IMR-90 (cell line): Measurements from ENCODE around the gene DAAM1. TPM values are rescaled to one million over a fixed set of nuclear protein-coding genes. Genes with fewer than 3 reads are reported as not detected.

ENCODE experiments used
- ATAC-seq: fragments of 200-7000 bp; cut with Tn5 transposase; 2 replicates; pipeline ENCODE4 v1.9.1; 2020; ENCODE audit warnings: low read depth, mild to moderate bottlenecking, moderate library complexity
- BruUV-seq: library from RNA; stranded (reverse); fragments of 400-500 nt; replicated peaks from 2 replicates; lab custom pipeline; 2021; lab: Mats Ljungman, UMichigan
- CTCF ChIA-PET: fragments of 300-600 bp; formaldehyde crosslinking; extraction: SDS; loops from one replicate; lab custom pipeline; 2021; ENCODE audit warnings: antibody characterized with exemption; lab: Yijun Ruan, JAX
- POLR2A ChIA-PET: fragments of 300-600 bp; sonication (Branson Sonifier 250); formaldehyde crosslinking; loops from one replicate; lab custom pipeline; 2022; ENCODE audit warnings: antibody characterized with exemption; ENCODE audit not compliant: unreplicated experiment; lab: Charles Lee
- DNase-seq: peaks from one replicate; pipeline ENCODE4 v3.0.0; 2013
- H2AFZ ChIP-seq: replicated peaks from 2 replicates; pipeline ENCODE3; 2013; ENCODE audit warnings: low read length, mild to moderate bottlenecking; ENCODE audit not compliant: poor library complexity
- H2AK5ac ChIP-seq: 2 replicates; pipeline ENCODE4 v1.6.1; 2013; ENCODE audit warnings: low read depth, low read length, inconsistent platforms
- H2AK9ac ChIP-seq: replicated peaks from 2 replicates; pipeline ENCODE3; 2013; ENCODE audit warnings: mild to moderate bottlenecking, low read depth, low read length, moderate library complexity; ENCODE audit not compliant: poor library complexity
- H2BK120ac ChIP-seq: 2 replicates; pipeline ENCODE4 v1.6.1; 2013; ENCODE audit warnings: low read depth, low read length, inconsistent platforms
- H2BK15ac ChIP-seq: 3 replicates; pipeline ENCODE4 v1.6.1; 2013; ENCODE audit warnings: low read depth, low read length, inconsistent platforms
- H2BK20ac ChIP-seq: 2 replicates; pipeline ENCODE4 v1.6.1; 2013; ENCODE audit warnings: low read depth, mild to moderate bottlenecking, inconsistent platforms, low read length, moderate library complexity
- H2BK5ac ChIP-seq: 2 replicates; pipeline ENCODE4 v1.6.1; 2013; ENCODE audit warnings: mild to moderate bottlenecking, low read depth, low read length, inconsistent platforms; ENCODE audit not compliant: poor library complexity, severe bottlenecking
- H3K14ac ChIP-seq: replicated peaks from 2 replicates; pipeline ENCODE4 v1.6.1; 2013; ENCODE audit warnings: low read depth, low read length, inconsistent platforms
- H3K18ac ChIP-seq: 2 replicates; pipeline ENCODE4 v1.6.1; 2013; ENCODE audit warnings: low read depth, low read length, control low read depth
- H3K23ac ChIP-seq: 2 replicates; pipeline ENCODE4 v1.6.1; 2013; ENCODE audit warnings: low read depth, low read length, inconsistent platforms
- H3K27ac ChIP-seq: 2 replicates; pipeline ENCODE4 v1.5.1; 2013; ENCODE audit warnings: mild to moderate bottlenecking, control low read depth, low read length; ENCODE audit not compliant: insufficient read depth
- H3K27me3 ChIP-seq: 2 replicates; pipeline ENCODE4 v1.6.1; 2013; ENCODE audit warnings: low read length; ENCODE audit not compliant: control insufficient read depth, insufficient read depth
- H3K36me3 ChIP-seq: 2 replicates; pipeline ENCODE4 v1.6.1; 2013; ENCODE audit warnings: low read length, mixed read lengths; ENCODE audit not compliant: control insufficient read depth, insufficient read depth
- H3K4ac ChIP-seq: 2 replicates; pipeline ENCODE4 v1.6.1; 2013; ENCODE audit warnings: low read depth, low read length, inconsistent platforms
- H3K4me1 ChIP-seq: 2 replicates; pipeline ENCODE4 v1.6.1; 2013; ENCODE audit warnings: low read length, mixed read lengths; ENCODE audit not compliant: control insufficient read depth, insufficient read depth
- H3K4me2 ChIP-seq: 2 replicates; pipeline ENCODE4 v1.6.1; 2013; ENCODE audit warnings: low read depth, mild to moderate bottlenecking, control low read depth, low read length, moderate library complexity
- H3K4me3 ChIP-seq: 2 replicates; pipeline ENCODE4 v1.5.1; 2013; ENCODE audit warnings: low read depth, mild to moderate bottlenecking, control low read depth, low read length, moderate library complexity; ENCODE audit not compliant: insufficient read depth
- H3K56ac ChIP-seq: 2 replicates; pipeline ENCODE4 v1.6.1; 2013; ENCODE audit warnings: low read length, inconsistent platforms; ENCODE audit not compliant: insufficient read depth; ENCODE audit errors: extremely low read depth
- H3K79me1 ChIP-seq, 2 experiments: 2 replicates each; pipeline ENCODE4 v1.6.1; 2013; ENCODE audit warnings: low read length in 2 of 2, inconsistent platforms in 1 of 2, low read depth in 1 of 2
- H3K9ac ChIP-seq: 2 replicates; pipeline ENCODE4 v1.6.1; 2013; ENCODE audit warnings: low read depth, low read length, control low read depth
- H3K9me1 ChIP-seq: 2 replicates; pipeline ENCODE4 v1.6.1; 2013; ENCODE audit warnings: low read length, inconsistent platforms; ENCODE audit not compliant: insufficient read depth
- H3K9me3 ChIP-seq: 2 replicates; pipeline ENCODE4 v1.6.1; 2013; ENCODE audit warnings: low read length; ENCODE audit not compliant: control insufficient read depth, insufficient read depth
- H4K20me1 ChIP-seq: 2 replicates; pipeline ENCODE4 v1.6.1; 2013; ENCODE audit warnings: low read length, inconsistent platforms; ENCODE audit not compliant: insufficient read depth
- H4K5ac ChIP-seq: 2 replicates; pipeline ENCODE4 v1.6.1; 2013; ENCODE audit warnings: mild to moderate bottlenecking, low read depth, low read length, control low read depth
- H4K8ac ChIP-seq, 2 experiments: 2 replicates each; pipeline ENCODE4 v1.6.1; 2013; ENCODE audit warnings: low read depth in 2 of 2, low read length in 2 of 2, control low read depth in 1 of 2, inconsistent platforms in 1 of 2
- H4K91ac ChIP-seq: 2 replicates; pipeline ENCODE4 v1.6.1; 2013; ENCODE audit warnings: low read depth, low read length, inconsistent platforms; ENCODE audit not compliant: insufficient read depth
- BHLHE40 ChIP-seq: fragments of 150-350 bp; IDR thresholded peaks from 2 replicates; pipeline ENCODE4 v1.6.1; 2016; ENCODE audit warnings: mild to moderate bottlenecking, low read depth, low read length
- CEBPB ChIP-seq: IDR thresholded peaks from 2 replicates; pipeline ENCODE4 v1.6.1; 2012; ENCODE audit warnings: low read depth, low read length, improper control_type of control experiment
- FOS ChIP-seq: fragments of 150-350 bp; IDR thresholded peaks from 2 replicates; pipeline ENCODE4 v1.6.1; 2016; ENCODE audit warnings: low read depth, low read length
- RAD21 ChIP-seq: IDR thresholded peaks from 2 replicates; pipeline ENCODE4 v1.6.1; 2012; ENCODE audit warnings: low read length, improper control_type of control experiment
- RCOR1 ChIP-seq: IDR thresholded peaks from 2 replicates; pipeline ENCODE4 v1.6.1; 2012; ENCODE audit warnings: mild to moderate bottlenecking, low read length, improper control_type of control experiment; ENCODE audit not compliant: insufficient replicate concordance
- RFX5 ChIP-seq: IDR thresholded peaks from 2 replicates; pipeline ENCODE4 v1.8.0; 2012; ENCODE audit warnings: low read depth, mild to moderate bottlenecking, low read length, moderate library complexity
- WGBS, 2 experiments: methylation state at CpG; one replicate each; pipeline versions ENCODE4 v1.1.5 to v1.1.7; 2013; ENCODE audit warnings: missing lambda C conversion rate in 2 of 2; ENCODE audit not compliant: insufficient read length in 1 of 2; ENCODE audit errors: extremely low coverage in 2 of 2; 5-methylcytosine and 5-hydroxymethylcytosine counted together
- dilution Hi-C: fragments of 300-500 bp; cut with HindIII; formaldehyde crosslinking; loops from one replicate; pipeline ENCODE4 v1.14.3; 2018; ENCODE audit warnings: low sequenced_read_pairs; ENCODE audit not compliant: unreplicated experiment
- in situ Hi-C: fragments of 300-500 bp; cut with MboI; formaldehyde crosslinking; loops from 3 replicates; pipeline ENCODE4 v1.14.3; 2019; ENCODE audit warnings: low sequenced_read_pairs, inconsistent platforms, mixed read lengths
- intact Hi-C: fragments of 100-400 bp; cut with micrococcal nuclease; formaldehyde crosslinking; loops from 2 replicates; pipeline ENCODE4 v1.10.0; 2022
- polyA plus RNA-seq, 3 experiments: library from polyadenylated mRNA; depleted of rRNA; stranded (reverse); fragments of >200 nt; gene quantifications; 2 replicates each; pipeline ENCODE4 v1.2.3, GENCODE V29; 2012; ENCODE audit warnings: low replicate concordance in 1 of 3
- total RNA-seq: library from RNA; depleted of rRNA; stranded (reverse); fragments of >200 nt; gene quantifications from 2 replicates; pipeline ENCODE4 v1.2.3, GENCODE V29; 2012

DAAM1 gene
- total and polyA plus RNA-seq, 2 of the 4 experiments (the other 2 are of a cell fraction), result 4.8 to 5.4 TPM

- Histone ChIP-seq H3K36me3 (peaks cover 5% of the 10 kb centered on the region), H3K14ac (no peak overlapping the region; the same call in 1 of the 2 replicates), H2BK15ac (peak overlapping the region; percentile 17; the same call in 1 of the 3 replicates), H3K4ac (no peak overlapping the region; the same call in 1 of the 2 replicates), H2BK120ac (peak overlapping the region; percentile 33), H4K91ac (no peak overlapping the region; the same call in 1 of the 2 replicates), H3K4me2 (no peak overlapping the region), H3K9me1 (peaks cover 9% of the 10 kb centered on the region), H3K56ac (no peak overlapping the region), H3K27ac (no peak overlapping the region), H3K23ac (no peak overlapping the region), H2BK20ac (no peak overlapping the region; the same call in 1 of the 2 replicates), H4K20me1 (no peaks in the 10 kb centered on the region), H4K8ac (0 out of 4 replicates have a peak overlapping the region, but pooled peaks of 1 of the 2 experiments have one; percentile 4), H2AK9ac (no peak overlapping the region), H3K9me3 (no peaks in the 10 kb centered on the region), H4K5ac (no peak overlapping the region), H2AFZ (no peak overlapping the region), H3K4me1 (peaks cover 19% of the 10 kb centered on the region), H2BK5ac (peak overlapping the region; percentile 47), H3K9ac (no peak overlapping the region), H3K4me3 (no peak overlapping the region), H3K18ac (no peak overlapping the region), H3K79me1 (no peaks in the 10 kb centered on the region; a peak in 1 of 4 replicates), H2AK5ac (peak overlapping the region; percentile 66), H3K27me3 (no peaks in the 10 kb centered on the region)
- dilution Hi-C loops (no loop called here), in situ Hi-C loops (no loop called here), intact Hi-C loops (no loop called here)
- peak; percentile 57 for ATAC-seq
- DNase-seq, result peak; percentile 82
- BruUV-seq, result no TSS peak
- ChIA-PET CTCF (no interaction called here), POLR2A (no interaction called here)
- no peak for TF ChIP-seq BHLHE40
- peak; percentile 56; the same call in 1 of the 2 replicates for TF ChIP-seq FOS
- TF ChIP-seq RAD21, result no peak
- TF ChIP-seq CEBPB, result peak; percentile 98
- TF ChIP-seq RFX5, result no peak
- no peak for TF ChIP-seq RCOR1
- WGBS, 2 experiments, result 88% methylated on average over 3 of the region's 13 CpGs; no CpG with 5 or more reads in 1 of the 2 experiments
Observed at GRCh38 chr14:59360923-59361794, 172.7 kb downstream of the DAAM1 start.
